CMK (cell line): Measurements from ENCODE around the gene GPHB5.
"Not testable (repeated sequence)": the region's sequence is repeated elsewhere in the genome, so short reads cannot be mapped to it uniquely, and the experiment has no call there.

Experiments
- DNase-seq: peaks from one replicate; pipeline ENCODE4 v3.0.0-alpha.2; 2010; ENCODE audit warnings: low read depth

GPHB5 gene

DNA sequence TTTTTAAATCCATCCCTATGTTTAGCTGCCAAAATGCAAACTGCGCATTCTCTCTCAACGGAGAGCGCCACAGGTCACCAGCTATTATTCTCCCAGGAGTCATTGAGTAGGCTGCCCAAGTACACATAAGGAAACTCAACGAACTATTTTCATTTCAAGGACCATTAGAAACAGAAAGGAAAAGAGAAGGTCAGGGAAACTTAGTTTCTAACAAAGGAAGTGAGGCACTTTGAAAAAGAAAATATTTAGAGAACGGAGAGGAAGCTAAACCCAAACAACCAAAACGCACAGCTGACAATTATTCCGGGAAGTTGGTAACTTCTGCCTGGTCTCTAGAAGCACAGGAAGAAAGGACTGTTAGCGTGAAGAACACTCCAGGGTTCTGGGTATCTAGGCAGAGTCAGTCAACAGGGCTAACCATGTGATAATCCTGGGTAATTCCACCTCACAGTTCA, 23.5 kb downstream of the GPHB5 start:
- no peak for DNase-seq

- DNase-seq = no peak
Measured at GRCh38 chr14:63292805-63293204, 25.9 kb downstream of the GPHB5 start.

DNA sequence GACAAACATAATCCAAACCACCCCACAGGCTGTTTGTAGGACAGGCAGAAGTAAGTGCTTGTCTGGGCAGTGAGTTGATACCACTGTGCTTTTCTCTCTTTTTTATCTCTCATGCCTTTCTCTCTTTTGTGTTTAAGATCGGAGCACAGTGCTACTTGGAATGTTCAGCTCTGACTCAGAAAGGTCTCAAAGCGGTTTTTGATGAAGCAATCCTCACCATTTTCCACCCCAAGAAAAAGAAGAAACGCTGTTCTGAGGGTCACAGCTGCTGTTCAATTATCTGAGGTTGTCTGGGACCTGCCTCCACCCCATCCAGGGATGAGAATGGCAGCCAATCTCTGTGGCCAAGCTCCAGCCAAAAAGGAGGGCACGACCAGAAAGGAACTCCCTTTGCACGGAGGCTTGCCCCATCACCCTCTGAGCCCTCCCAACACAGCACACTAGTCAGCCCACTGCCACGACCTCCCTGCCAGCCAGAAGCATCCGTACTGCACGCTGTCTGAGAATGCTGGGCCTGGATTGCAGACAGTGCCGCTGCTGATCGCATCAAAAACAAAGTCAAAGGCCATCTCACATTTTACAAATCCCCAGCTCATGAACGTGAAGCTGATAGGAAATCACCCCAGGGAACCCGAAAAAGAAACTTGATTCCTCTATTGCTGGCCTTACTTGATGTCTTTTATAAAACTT, 27.8 kb downstream of the GPHB5 start:
- DNase-seq = no peak

GRCh38 chr14:63288853-63289252, 29.9 kb downstream of the GPHB5 start:
- no peak for DNase-seq

DNA sequence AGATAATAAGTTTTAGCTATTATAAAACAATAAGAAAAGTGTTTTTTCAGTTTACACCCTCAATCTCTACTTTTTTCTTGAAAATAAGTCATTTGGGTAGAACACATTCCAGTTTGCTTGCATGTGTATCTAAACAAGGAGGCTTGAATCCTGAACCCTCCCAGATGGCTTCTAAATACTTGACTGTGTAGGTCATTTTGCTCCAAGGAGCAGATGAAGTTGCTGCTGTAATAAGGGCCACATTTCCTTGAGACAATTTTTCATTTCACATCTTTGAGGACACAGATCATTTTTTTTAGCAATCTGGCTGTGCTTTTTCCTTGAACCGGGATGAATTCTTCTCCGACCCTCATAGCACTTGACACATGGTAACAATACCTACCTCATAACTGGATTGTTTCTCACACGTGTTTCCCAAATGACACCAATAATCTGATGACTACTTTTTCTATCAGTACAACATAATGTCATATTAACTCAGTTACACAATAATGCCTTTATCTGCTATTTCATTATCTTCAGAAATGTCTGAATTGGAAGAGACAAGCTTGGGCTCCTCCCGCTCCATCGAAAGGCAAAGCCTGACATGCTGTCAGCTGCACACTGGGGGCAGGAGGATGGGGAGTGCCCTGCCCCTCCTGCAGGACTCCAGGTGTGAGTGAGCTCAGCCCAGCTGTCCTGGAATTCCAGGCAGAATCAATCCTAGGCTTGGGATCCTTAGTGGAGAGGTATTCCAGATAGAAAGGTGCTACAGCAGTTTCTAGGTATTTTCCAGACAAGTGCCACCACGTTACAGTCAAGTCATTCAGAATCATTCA, 30.9 kb downstream of the GPHB5 start:
- DNase-seq = no peak

DNA sequence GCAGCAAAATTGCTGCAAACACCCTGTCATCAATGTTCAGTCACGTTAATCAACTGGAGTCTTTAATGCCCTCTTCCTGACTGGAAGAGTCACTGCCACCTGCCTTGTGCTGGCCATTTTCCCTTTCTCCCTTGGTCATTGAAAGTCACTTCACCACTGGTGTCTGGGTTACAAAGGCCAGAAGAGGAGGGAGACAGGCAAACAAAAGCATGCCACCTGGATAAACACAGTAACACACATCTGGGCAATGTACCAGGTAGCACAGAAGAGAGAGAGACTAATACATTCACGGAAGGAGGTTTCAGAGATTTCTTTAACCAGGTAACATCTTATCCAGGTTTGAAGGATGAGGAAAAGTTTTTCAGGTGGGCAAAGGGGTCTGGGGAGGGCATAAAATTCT, 32.7 kb downstream of the GPHB5 start:
- no peak for DNase-seq

DNA sequence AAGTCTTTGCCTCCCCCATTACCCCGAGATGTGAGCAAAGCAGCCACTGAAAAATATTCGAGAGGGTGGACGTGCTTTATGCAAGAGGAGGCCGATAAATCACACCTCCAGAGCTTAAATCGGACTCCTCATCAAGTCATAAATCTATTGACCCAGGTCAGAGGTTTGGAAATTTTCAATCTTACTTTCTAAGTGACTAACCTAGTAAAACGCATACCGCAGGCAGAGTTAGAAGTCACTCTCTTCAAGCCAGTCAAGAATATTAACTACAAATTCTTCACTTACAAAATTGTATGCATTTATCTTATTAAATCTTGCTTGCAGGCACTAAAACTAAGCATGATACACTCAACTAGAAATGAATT, 34.9 kb downstream of the GPHB5 start:
- DNase-seq = no peak

GRCh38 chr14:63282997-63283883, 35.5 kb downstream of the GPHB5 start:
- DNase-seq = no peak

GRCh38 chr14:63279933-63280332, 38.8 kb downstream of the GPHB5 start:
- not testable (repeated sequence) for DNase-seq

DNA sequence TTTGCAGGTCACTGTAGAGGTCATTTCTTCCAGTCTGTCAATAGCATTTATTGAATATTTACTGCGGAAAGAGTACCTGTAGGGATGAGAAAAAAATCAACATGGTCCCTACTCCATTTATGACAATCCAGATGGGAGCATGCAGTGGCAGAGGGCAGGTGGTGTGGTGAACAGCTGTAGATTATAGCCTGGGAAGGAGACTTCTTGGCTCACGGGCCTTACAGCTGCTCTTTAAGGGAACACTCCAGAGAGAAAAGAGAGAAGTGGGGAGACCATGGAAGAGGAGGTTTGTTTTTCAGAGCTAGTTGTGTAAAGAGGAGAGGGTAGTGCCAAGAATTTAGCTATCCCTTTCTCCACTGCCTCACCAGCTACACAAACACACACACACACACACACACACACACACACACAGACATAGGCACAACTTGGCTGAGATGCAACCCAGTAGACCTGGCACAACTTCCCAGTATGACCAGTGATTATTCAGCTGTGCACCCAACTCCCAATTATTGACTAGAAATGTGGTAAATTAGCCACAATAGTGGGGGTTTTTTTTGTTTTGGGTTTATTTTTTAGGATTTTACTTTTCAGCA, 41.0 kb downstream of the GPHB5 start:
- DNase-seq = no peak

- no peak for DNase-seq
Measured at GRCh38 chr14:63276492-63277342, 42.0 kb downstream of the GPHB5 start.

GRCh38 chr14:63276016-63276415, 42.7 kb downstream of the GPHB5 start:
- no peak for DNase-seq

DNA sequence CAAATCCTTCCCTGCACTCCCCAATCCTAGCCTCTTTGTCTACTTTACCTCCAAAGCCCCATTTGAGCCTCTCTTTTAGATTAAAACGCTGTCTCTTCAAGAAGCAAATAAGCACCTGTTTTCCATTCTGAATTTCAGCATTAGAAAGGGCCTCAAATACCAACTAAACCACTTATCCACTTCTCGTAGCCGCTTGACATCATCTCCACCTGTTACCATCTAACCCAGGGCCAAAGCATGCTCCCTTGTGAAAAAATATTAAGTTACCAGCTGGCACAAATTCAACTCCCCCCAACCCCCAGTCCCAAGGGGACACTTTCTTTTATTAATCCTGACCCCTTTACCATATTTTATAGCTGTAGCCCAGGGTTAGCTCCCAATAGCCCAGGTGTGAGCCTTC, 43.1 kb downstream of the GPHB5 start:
- DNase-seq = no peak

DNA sequence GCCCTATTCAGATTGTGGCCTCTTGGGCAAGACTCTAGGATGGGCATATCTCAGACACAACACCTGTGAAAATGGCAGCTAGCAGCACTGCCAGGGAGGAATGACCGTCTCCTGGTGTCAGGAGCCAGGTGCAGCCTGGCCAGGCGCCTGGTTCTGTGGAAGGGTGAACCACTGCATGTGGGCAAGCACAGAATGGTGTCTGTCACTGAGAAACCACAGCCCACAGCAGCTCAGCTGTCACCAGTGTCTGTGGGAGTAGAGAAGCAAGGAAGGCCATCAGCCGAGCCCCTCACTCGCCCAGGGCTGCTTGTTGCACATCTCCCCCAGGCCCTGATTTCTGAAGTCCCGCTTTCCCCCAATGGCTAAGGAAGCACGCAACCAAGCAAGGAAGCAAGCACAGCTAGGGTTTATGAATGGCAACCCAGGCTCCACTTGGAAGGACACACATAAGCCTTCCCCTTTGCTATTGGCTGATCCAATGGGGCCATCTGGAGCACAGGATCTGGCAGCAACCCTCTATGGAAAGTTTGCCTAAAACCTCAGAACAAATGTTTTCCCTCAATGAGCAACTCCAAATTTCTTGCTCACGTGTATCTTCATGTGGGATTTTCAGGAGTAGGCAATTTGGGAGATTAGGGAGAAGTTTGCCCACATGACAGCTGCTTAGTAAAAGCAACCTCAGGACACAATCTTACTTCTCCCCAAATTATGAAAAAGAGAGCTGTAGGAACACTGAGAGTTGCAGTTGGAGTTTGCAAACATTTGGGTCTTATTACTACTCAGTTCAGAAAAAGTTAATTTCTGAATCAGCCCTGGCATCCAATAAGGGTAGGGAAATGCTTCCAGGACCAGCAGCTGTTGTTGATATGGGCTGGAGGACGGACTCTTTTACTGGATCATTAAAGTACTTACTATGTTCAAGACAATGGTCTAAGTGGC, 44.7 kb downstream of the GPHB5 start:
- DNase-seq = no peak

- DNase-seq = no peak
Measured at GRCh38 chr14:63273129-63273528, 45.6 kb downstream of the GPHB5 start.

DNA sequence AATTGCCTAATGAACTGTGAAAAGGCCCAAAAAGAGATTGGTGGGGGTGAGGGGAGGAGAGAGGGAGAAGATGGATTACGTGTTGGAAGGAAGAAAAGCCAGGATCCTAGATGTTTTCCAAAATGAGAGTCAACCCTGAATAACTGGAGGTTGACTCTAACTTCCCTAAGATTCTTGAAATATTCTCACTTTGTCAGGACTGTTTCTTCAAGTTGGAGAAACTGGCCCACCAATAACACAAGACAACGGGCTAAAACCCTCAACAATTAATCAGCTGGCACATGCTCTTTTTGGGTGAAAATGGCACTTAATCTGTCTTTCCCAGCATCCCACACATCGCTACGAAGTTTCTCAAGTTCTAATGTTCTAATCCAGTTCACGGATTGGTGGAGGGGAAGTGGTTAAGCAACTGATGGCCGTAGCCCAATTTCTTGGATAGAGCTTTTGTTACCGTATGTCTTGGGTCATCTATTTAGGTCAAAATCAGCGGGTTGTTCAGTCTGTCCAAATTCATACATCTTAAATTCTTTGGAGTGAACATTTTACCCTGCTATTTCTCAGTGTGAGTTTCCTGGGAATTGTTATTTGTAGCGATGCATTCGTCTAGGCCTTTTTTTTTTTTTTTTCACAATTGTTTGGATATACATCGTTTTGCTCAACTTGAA, 49.0 kb downstream of the GPHB5 start:
- DNase-seq = no peak

DNA sequence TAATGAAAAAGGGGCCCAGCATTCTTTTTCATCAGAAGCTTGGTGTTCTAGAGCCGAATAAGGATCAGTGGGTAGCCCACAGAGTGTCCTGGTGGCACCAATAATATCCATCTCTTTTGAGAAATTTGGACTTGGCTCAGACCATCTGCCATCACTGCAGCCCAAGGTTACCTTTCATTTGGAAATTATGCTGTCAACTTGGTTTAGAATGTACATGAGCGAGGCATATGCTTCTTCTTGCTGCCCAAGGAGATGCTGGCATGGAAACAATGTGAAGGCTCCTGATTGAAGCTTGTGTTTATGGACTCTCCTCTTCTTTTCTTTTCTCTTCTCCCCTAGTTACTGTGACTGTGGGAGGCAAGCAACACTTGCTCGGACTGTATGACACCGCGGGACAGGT, 50.0 kb downstream of the GPHB5 start:
- no peak for DNase-seq

DNA sequence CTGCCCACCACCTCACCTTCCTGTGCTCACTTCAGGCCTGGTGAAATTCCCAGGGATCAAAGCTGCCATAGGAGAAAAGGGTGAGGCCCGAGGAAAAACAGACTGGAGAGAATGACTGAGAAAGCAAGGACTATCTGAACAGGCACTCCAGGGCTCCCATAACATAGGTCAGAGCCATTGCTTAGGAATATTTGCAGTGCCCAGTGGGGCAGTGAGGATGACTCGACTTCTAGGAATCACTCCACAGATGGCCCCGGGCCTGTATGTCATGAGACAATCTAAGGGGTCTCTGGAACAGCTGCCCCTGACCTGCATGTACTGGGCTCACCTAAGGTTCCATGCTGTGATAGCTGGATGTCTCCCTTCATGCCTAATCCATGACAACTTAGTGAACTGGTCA, 51.6 kb downstream of the GPHB5 start:
- DNase-seq = no peak

DNA sequence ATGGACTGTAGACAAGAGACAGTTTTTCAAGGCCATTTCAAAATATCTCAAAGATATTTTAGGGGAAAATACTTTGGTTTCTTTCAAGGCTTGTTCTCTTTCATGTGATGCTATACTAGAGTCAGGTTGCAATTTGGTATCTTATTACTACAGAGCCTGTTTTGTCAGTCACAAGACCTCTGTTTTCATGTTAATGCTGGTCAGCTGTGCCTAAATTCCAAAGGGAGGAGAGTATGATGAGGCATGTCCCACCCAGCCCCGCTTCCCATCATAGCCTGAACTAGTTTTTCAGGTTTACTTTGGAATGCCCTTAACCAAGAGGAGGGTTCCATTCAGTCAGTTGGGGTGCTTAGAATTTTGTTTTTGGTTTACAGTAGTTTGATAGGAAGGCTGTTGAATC, 52.6 kb downstream of the GPHB5 start:
- no peak for DNase-seq
